Measurements from ENCODE around the gene LOXL4.

DNA sequence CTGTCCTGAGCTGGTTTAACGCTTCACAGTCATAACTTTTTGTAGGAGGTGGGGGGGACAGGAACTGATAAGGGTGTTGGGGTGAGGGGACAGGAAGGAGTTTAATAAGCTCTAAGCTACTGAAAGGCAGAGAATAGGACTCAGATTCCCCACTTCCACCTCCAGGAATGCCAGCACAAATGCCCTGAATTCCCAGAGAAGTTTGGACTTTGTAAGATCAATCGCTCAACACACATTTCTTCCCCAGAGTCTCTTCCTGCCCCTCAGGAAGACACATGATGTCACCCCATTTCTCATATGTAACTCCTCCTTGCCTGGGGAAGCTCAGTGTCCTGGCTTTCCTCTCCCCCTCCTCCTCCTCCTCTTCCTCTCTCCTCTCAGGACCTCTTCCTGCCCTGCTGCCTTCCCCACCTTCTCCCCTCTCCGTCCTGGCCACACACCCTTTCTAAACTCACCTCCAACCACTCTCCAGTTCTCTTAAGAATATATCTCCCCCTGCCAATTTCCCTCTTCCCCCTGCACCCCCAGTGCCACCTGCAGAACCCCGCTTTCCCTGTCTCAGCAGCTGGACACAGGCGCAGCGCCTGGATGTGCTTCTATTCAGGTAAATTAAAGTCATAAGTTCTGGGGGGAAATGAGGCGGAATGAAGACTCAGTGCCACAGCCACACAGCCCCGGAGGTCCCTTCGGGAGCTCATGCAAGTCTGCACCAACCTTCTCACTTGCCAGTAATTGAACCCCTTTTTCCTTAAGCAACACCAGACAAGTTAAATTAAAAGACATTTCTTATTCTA is 5.3 kb upstream of the LOXL4 start:
- TF ChIP-seq, protein P1, sequence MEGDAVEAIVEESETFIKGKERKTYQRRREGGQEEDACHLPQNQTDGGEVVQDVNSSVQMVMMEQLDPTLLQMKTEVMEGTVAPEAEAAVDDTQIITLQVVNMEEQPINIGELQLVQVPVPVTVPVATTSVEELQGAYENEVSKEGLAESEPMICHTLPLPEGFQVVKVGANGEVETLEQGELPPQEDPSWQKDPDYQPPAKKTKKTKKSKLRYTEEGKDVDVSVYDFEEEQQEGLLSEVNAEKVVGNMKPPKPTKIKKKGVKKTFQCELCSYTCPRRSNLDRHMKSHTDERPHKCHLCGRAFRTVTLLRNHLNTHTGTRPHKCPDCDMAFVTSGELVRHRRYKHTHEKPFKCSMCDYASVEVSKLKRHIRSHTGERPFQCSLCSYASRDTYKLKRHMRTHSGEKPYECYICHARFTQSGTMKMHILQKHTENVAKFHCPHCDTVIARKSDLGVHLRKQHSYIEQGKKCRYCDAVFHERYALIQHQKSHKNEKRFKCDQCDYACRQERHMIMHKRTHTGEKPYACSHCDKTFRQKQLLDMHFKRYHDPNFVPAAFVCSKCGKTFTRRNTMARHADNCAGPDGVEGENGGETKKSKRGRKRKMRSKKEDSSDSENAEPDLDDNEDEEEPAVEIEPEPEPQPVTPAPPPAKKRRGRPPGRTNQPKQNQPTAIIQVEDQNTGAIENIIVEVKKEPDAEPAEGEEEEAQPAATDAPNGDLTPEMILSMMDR (IDR thresholded peaks at IDR 0.05), result no peak
- TF ChIP-seq POLR2A (IDR thresholded peaks at IDR 0.05) (no peak), EP300 (IDR thresholded peaks at IDR 0.05; ENCODE audit: low read depth) (no peak)

Measured in transverse colon (tissue), 3 donors.